ENCODE results near the gene ZIC4.

Gene ZIC4

DNA sequence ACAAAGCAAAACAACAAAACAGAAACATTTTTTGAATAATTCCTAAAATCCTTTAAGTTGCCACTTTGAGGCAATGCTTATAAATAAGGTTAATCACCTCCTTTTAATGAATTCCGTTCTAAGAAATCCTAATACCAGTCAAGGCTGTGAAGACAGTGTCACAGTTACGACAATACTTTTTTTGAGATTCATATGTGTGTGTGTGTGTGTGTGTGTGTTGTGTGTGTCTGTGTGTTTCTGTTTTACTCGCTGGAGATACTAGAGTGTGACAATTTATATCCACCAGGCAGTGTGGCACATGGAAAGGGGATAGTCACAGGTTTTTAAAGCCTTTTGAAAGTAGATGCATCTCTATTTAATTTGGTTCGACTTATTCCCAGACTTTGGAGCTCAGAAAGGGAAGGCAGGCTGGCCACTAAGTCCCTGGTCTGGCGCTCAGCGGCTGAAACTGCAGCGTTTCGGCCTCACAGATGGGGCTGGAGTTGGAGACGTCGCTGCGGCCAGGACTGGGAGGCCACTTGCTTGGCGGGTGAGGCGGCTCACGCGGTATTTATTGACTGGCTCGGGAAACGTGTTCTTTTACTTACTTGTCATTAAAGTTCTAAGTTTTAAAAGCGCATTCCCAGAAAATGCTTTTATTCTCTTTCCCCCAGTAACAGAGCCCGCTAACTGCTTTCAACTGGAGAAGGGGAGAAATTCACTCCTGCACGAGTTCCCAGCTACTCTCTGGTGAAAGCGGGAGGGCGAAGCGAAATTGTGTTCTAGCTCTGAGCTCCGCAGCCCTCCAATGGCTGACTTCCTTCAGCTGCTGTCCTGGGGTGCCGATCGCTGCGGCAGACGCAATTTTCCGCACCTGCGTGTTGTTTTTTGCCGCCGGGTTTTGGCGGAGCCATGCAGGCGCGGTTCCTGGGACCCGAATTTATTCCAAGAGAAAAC is 16.5 kb upstream of the ZIC4 start:
- peak; percentile 63 to 91 for DNase-seq (ENCODE audit: low read depth in 1 of 2, low spot score in 1 of 2)
- TF ChIP-seq JUND (IDR thresholded peaks at IDR 0.05; ENCODE audit: low read depth) = no peak
- in situ Hi-C loops (cut with HindIII; ENCODE audit: low pct_unique_long_range_greater_than_20kb, low sequenced_read_pairs) = no loop called here

DNA sequence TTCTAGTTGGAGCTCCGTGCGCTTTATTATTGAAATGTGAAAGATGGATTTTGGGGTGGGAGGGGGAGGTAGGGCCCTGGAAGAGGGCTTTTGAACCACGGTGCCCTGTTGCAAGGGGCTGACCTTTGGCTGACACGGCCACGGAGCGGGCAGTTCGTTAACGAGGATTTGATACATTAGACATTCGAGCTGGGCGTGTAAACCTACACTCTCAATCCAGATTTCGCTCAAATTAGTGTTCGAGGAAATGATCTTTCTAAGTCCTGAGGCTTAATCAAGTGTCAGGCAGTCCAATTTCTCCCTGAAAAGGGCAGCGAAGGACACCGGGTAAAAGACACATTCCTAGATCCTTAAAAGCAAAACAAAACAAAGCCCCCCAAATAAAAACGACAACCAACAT is 15.9 kb upstream of the ZIC4 start:
- TF ChIP-seq JUND (IDR thresholded peaks at IDR 0.05; ENCODE audit: low read depth) = no peak
- no peak for DNase-seq (ENCODE audit: low read depth in 1 of 2, low spot score in 1 of 2)
- in situ Hi-C loops (cut with HindIII; ENCODE audit: low pct_unique_long_range_greater_than_20kb, low sequenced_read_pairs) = no loop called here

DNA sequence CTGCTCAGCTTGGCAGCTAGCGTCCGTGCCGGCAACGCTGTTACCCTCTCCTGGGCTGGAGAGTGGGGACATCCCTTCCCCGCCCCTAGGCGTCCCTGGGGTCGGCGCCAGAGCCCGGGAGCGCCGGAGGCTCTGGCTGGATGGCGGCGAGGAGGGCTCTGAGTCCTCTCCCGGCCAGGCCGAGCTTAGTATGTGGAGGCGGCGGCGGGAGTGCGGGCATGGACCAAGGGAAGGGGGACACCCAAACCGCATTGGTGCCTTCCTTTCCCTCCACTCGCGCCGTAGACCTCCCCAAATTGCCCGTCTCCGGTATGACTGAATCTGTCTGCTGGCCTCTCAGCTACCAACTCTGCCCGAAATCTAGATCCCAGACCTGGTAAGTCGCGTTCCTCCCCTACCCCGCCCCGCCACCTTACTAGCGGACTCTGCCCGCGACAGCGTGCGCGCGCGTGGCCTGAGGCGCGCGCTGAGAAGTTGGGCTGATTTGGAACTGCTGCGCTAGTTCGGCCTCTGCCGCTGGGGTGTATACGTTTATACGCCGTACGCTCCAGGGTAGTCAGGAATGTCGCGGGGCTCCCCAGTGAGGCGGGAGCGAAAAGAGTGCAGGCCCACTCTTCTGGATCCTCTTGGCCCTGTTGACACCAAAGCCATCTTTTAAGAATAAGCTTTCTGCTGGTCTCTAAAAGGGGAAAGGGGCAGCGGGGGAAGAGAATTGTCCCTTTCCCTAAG is 15.0 kb upstream of the ZIC4 start:
- in situ Hi-C loops (cut with HindIII; ENCODE audit: low pct_unique_long_range_greater_than_20kb, low sequenced_read_pairs) = no loop called here

DNA sequence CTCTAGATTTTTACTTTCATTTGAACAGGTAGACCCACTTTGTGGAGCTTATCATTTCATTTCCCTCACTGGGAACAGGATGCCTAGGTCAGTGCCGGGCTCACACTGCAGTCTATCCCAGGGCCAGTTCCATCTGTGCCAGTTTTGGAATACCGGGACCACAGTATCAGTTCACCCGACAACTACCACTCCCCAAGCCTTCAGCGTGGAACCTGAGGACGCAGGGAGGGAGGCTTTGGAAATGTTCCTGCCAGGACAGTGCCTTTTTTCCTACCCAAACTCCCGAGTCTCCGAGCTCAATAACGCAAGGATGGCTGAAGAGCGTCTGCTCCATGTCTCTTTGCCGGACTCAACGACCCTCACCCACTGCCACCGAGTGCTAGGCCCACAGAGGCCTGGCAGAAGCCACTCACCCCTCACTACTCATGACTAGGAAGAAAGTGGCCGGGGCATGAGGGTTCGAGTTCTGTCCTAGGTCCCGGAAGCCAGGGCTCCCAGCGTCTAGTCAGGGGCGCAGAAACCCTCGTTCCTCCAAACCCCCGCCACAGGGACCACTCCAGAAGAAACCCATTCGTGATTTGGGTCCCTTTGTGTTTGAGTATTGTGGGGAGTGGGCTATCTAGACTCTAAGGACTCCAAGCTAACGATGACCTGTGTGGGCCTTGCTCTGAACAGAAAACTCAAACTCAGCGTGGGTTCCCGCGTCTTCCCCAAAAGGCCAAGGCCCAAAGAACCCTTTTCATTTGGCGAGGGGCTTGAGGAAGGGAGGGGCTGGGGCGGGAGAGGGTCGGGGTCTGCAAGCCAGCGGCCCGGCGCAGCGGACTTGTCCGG is 14.2 kb upstream of the ZIC4 start:
- DNase-seq (ENCODE audit: low read depth in 1 of 2, low spot score in 1 of 2) = no peak
- in situ Hi-C loops (cut with HindIII; ENCODE audit: low pct_unique_long_range_greater_than_20kb, low sequenced_read_pairs) = no loop called here

More for the DNA sequence above, 15.0 kb upstream of the ZIC4 start:
- TF ChIP-seq JUND (IDR thresholded peaks at IDR 0.05; ENCODE audit: low read depth) = no peak
- no peak for DNase-seq (ENCODE audit: low read depth in 1 of 2, low spot score in 1 of 2)

DNA sequence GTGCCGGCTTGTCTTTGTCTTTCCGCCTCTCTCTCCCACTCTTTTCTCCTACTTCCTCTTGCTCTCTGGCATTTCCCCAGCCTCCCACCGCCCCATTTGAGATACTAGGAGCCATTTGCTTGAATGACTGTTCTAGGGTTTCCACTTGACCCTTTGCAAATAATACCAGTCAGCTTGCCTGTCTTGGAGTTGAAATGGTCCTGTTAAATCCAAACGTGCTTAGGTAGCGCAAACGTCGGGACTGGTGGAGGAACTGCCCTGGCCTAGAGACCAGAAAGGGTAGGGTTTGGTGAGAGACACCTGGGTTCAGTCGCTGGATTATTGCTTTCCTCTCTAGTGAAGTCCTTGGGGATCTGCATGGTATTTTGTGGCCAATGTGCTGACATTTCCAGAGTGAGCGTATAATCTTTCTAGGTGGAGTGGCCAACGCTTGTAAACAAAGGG is 13.5 kb upstream of the ZIC4 start:
- peak in 1 of 2 experiments; percentile 4 for DNase-seq (ENCODE audit: low read depth in 1 of 2, low spot score in 1 of 2)
- in situ Hi-C loops (cut with HindIII; ENCODE audit: low pct_unique_long_range_greater_than_20kb, low sequenced_read_pairs) = no loop called here
- no peak for TF ChIP-seq JUND (IDR thresholded peaks at IDR 0.05; ENCODE audit: low read depth)

More for the DNA sequence above, 14.2 kb upstream of the ZIC4 start:
- TF ChIP-seq JUND (IDR thresholded peaks at IDR 0.05; ENCODE audit: low read depth) = no peak

DNA sequence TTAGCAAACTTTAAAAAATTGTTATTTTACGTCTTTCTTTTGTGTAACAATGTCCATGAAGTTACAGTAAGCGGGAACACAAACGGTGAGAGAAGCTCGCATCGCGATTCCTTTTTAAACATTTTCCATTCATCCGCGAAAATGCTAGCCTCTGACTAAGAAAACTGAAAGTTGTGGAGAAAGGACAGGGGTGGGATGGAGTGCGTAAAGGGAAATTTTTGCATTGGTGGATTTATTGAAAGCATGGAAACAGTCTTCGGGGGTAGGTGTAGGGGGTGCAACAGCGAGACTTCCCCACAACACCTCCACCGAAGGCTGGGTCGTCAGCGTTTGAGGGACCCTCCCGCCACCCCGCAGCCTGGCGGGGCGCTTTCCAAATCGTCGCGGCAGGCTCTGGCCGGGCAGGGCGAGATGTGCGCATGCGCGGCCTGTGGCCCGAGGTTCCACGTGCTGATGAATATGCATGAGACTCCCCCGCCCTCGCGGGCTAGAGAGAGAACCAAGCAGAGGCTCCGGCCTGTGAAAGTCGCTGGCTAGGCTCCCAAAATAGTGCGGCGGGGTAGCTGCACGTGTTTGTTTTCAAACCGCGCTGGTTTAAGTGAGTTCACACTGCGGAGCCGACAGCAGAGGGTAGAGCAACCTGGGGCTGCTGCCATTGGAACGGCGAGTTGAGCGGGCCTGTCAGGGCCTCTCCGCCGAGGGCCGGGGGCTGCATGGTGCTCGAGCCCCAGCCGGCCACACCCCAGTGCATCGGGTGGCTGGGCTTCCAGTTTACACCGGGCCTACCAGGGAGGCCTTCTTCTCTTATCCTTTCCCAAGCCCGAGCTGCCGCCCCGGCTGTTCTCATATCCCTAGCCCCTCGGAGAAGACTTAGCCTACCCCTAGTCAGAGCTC is 12.7 kb upstream of the ZIC4 start:
- no peak for TF ChIP-seq JUND (IDR thresholded peaks at IDR 0.05; ENCODE audit: low read depth)
- no peak for DNase-seq (ENCODE audit: low read depth in 1 of 2, low spot score in 1 of 2)
- in situ Hi-C loops (cut with HindIII; ENCODE audit: low pct_unique_long_range_greater_than_20kb, low sequenced_read_pairs) = no loop called here

DNA sequence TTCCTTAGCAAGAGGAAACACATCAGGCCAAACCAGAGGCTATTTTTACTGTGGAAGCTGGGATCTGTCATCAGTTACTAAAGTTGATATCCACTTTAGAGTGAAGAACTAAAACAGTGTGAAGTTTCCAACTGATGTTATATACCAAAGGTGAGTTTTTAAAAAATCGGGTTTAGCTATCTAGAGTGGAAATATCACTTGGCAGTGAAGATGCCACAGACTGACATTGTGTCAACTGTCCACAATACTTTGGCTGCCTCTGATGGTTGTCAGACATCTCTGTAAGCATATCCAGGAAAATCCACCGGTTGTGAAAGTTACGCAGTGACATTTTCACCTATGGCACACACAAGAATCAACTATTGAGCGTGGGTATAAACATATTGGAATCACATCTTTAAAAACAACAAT is 12.0 kb upstream of the ZIC4 start:
- peak in 1 of 2 experiments; percentile 8 for DNase-seq (ENCODE audit: low read depth in 1 of 2, low spot score in 1 of 2)
- in situ Hi-C loops (cut with HindIII; ENCODE audit: low pct_unique_long_range_greater_than_20kb, low sequenced_read_pairs) = no loop called here
- TF ChIP-seq JUND (IDR thresholded peaks at IDR 0.05; ENCODE audit: low read depth) = no peak

DNA sequence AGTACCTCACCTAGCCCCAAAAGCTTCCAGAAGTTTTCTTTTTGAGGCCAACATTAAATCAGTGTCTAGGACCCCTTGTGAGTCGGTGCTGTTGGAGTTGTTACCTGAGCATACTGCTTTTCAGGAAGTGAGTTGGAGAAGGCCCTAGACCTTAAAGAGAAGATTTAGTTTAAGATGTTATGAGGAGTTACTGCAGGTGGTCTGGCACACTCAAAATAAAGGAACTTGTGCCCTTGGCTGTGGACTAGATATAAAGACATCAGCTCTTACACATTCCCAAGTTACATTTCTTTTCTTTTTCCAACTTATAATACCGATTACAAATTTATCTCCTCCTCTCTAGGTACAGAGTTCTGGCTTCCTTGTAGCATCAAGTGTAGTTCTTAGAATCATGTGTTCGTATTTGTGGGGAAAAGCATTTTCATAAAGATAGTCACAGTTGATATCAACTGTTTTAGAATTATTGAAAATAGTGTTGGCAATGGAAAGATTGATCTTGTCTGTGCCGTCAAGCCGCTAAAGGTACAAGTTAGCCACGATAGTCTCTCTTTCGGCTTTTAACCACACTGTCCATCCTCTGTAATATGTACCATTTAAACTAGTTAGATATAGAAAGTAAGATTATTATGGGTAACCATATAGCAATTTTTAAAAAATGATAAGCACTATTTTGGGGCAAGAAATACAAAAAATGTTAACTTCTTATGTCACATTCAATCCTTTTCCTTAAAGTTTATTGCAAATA is 11.4 kb upstream of the ZIC4 start:
- TF ChIP-seq JUND (IDR thresholded peaks at IDR 0.05; ENCODE audit: low read depth) = no peak
- in situ Hi-C loops (cut with HindIII; ENCODE audit: low pct_unique_long_range_greater_than_20kb, low sequenced_read_pairs) = no loop called here
- peak in 1 of 2 experiments; percentile 5 for DNase-seq (ENCODE audit: low read depth in 1 of 2, low spot score in 1 of 2)

DNA sequence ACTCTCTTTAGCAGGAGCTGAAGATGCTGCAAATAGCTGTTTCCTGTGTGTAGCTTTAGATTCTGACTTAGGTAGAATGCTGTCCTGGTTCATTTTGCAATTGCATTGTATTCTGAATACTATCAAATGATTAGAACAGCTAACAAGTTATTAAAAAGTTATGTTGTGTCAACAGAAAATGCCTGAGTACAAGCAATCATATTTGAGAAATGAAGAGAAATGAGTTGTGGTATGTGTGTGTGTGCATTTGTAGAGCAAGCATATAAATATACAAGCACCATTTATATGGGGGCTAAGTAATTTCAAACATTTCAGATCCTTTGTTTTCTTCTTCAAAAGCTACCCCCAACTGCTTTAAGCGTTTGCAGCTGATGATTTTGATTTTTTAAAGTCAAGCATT is 10.6 kb upstream of the ZIC4 start:
- no peak for TF ChIP-seq JUND (IDR thresholded peaks at IDR 0.05; ENCODE audit: low read depth)
- no peak for DNase-seq (ENCODE audit: low read depth in 1 of 2, low spot score in 1 of 2)
- in situ Hi-C loops (cut with HindIII; ENCODE audit: low pct_unique_long_range_greater_than_20kb, low sequenced_read_pairs) = no loop called here

DNA sequence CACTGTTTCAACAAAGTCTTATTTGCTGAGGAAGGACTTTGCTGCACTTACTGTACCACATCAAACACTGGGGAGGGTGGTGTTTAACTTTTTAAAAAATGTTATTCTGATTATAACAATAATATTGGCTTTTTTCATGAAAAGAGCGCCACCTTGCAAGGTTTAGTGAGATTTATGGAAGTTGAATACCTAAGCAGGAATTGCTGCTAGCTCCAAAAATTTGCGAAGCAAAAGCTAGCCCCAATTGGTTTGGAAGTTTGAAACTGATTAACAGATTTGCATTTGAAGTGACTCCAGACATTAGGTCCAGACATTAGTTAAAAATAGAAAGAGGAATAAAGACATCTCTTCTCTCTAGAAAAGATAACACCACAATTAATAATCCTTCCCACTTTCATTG is 9.5 kb upstream of the ZIC4 start:
- in situ Hi-C loops (cut with HindIII; ENCODE audit: low pct_unique_long_range_greater_than_20kb, low sequenced_read_pairs) = no loop called here

DNA sequence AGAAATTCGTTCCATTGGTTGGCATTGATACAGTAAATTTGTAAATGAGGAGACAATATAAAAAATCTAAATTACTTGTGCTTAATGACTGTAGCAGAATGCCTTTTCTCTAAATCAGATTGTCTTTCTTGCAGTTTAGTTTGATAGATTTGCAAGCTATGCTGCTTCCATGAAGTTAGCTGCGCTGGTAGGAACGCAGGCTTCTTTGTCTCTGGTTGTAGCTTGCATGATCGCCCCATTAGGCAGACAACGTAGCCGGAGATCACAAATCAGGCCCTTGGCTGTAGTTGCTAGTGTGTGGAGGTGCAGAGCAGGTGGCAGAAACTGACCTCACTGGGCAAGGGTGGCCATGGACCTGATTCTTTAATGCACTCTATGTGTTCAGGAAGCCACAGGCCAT is 8.9 kb upstream of the ZIC4 start:
- in situ Hi-C loops (cut with HindIII; ENCODE audit: low pct_unique_long_range_greater_than_20kb, low sequenced_read_pairs) = no loop called here
- DNase-seq (ENCODE audit: low read depth in 1 of 2, low spot score in 1 of 2) = peak in 1 of 2 experiments; percentile 8
- TF ChIP-seq JUND (IDR thresholded peaks at IDR 0.05; ENCODE audit: low read depth) = no peak

More for the DNA sequence above, 9.5 kb upstream of the ZIC4 start:
- no peak for DNase-seq (ENCODE audit: low read depth in 1 of 2, low spot score in 1 of 2)
- TF ChIP-seq JUND (IDR thresholded peaks at IDR 0.05; ENCODE audit: low read depth) = no peak

Data from T47D (cell line).